DOHH2 (cell line): Measurements from ENCODE around the gene KCNAB1.

ENCODE experiments used
- H3F3A ChIP-seq: fragments of 200-600 bp; sonication (generic), shearing (Covaris generic); 2 replicates; pipeline ENCODE4 v1.6.0; 2016; ENCODE audit warnings: antibody characterized with exemption, mild to moderate bottlenecking; ENCODE audit not compliant: control insufficient read depth, insufficient read depth
- H3K27ac ChIP-seq: fragments of 200-600 bp; sonication (generic); 2 replicates; pipeline ENCODE4 v1.5.1; 2014; ENCODE audit warnings: low read depth, mild to moderate bottlenecking, low read length, moderate library complexity
- H3K27me3 ChIP-seq: fragments of 200-600 bp; sonication (generic); 2 replicates; pipeline ENCODE4 v1.6.1; 2014; ENCODE audit warnings: mild to moderate bottlenecking, low read length, mixed read lengths; ENCODE audit not compliant: control insufficient read depth
- H3K36me3 ChIP-seq: fragments of 200-600 bp; sonication (generic); 2 replicates; pipeline ENCODE4 v1.6.1; 2014; ENCODE audit warnings: mild to moderate bottlenecking, low read length, moderate library complexity, mixed read lengths; ENCODE audit not compliant: control insufficient read depth
- H3K4me1 ChIP-seq: fragments of 200-600 bp; sonication (generic); 2 replicates; pipeline ENCODE4 v1.6.1; 2014; ENCODE audit warnings: mild to moderate bottlenecking, low read length, mixed read lengths; ENCODE audit not compliant: control insufficient read depth
- H3K4me2 ChIP-seq: fragments of 200-600 bp; sonication (generic); 2 replicates; pipeline ENCODE4 v1.6.0; 2014; ENCODE audit warnings: mild to moderate bottlenecking, low read length, moderate library complexity
- H3K4me3 ChIP-seq: fragments of 200-600 bp; sonication (generic); 2 replicates; pipeline ENCODE4 v1.5.1; 2014; ENCODE audit warnings: mild to moderate bottlenecking, low read length, mixed read lengths
- H3K79me2 ChIP-seq: fragments of 200-600 bp; sonication (generic); 2 replicates; pipeline ENCODE4 v1.6.1; 2014; ENCODE audit warnings: mild to moderate bottlenecking, low read length, mixed read lengths; ENCODE audit not compliant: control insufficient read depth
- H3K9me2 ChIP-seq: fragments of 200-600 bp; sonication (generic); replicated peaks from 2 replicates; pipeline ENCODE4 v1.6.1; 2014; ENCODE audit warnings: mild to moderate bottlenecking, low read length, mixed read lengths; ENCODE audit not compliant: control insufficient read depth
- H3K9me3 ChIP-seq: fragments of 200-600 bp; sonication (generic); 2 replicates; pipeline ENCODE4 v1.6.1; 2014; ENCODE audit warnings: antibody characterized with exemption, low read length, mixed read lengths; ENCODE audit not compliant: control insufficient read depth, insufficient read depth
- H4K20me1 ChIP-seq: fragments of 200-600 bp; sonication (generic); 2 replicates; pipeline ENCODE4 v1.6.0; 2014; ENCODE audit warnings: low read depth, mild to moderate bottlenecking, antibody characterized with exemption, low read length, moderate library complexity; ENCODE audit not compliant: control insufficient read depth, insufficient read depth
- EZH2phosphoT487 ChIP-seq: fragments of 200-600 bp; sonication (generic); IDR thresholded peaks from 2 replicates; pipeline ENCODE4 v1.6.1; 2017; ENCODE audit warnings: borderline replicate concordance, mild to moderate bottlenecking, antibody characterized with exemption, low read length, moderate library complexity, mixed read lengths
- TF ChIP-seq, protein P1 (sequence below): fragments of 200-600 bp; sonication (generic); IDR thresholded peaks from one replicate; pipeline ENCODE4 v1.5.1; 2014; ENCODE audit warnings: antibody characterized with exemption, mild to moderate bottlenecking, low read depth, low read length; ENCODE audit not compliant: poor library complexity, severe bottlenecking

The KCNAB1 gene

DNA sequence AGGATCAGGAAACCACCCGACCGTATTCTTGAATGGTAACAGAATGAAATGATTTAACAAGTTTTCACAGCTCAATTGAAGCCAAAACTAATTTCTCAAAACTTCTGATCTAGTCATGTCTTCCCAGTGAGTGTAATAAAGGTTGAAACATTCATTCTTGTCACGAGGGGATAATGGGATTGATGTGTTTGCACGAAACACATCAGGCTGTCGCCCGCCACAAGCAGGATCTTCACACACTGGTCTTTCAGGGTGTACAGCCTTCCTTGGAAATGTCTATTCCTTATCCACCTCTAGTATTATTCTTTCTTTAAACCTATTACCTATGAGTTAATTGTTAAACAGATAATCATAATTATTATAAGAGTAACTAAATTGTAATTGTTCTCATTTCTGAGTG lies 94.3 kb downstream of the KCNAB1 start:
- H3K79me2 ChIP-seq = no peaks in the 10 kb centered on the region
- no peaks in the 10 kb centered on the region for H3K9me2 ChIP-seq
- no peak overlapping the region for H3K4me2 ChIP-seq
- no peak overlapping the region for H3K27ac ChIP-seq
- H3K9me3 ChIP-seq = no peaks in the 10 kb centered on the region
- H3K4me1 ChIP-seq = no peaks in the 10 kb centered on the region
- H3K36me3 ChIP-seq = no peaks in the 10 kb centered on the region
- no peak overlapping the region for H3K4me3 ChIP-seq
- no peaks in the 10 kb centered on the region for H4K20me1 ChIP-seq
- 0 out of 2 replicates have a peak, but pooled peaks cover 6% of the 10 kb centered on the region for H3K27me3 ChIP-seq
- H3F3A ChIP-seq = no peaks in the 10 kb centered on the region
- TF ChIP-seq EZH2phosphoT487 = no peak
- TF ChIP-seq, protein P1, sequence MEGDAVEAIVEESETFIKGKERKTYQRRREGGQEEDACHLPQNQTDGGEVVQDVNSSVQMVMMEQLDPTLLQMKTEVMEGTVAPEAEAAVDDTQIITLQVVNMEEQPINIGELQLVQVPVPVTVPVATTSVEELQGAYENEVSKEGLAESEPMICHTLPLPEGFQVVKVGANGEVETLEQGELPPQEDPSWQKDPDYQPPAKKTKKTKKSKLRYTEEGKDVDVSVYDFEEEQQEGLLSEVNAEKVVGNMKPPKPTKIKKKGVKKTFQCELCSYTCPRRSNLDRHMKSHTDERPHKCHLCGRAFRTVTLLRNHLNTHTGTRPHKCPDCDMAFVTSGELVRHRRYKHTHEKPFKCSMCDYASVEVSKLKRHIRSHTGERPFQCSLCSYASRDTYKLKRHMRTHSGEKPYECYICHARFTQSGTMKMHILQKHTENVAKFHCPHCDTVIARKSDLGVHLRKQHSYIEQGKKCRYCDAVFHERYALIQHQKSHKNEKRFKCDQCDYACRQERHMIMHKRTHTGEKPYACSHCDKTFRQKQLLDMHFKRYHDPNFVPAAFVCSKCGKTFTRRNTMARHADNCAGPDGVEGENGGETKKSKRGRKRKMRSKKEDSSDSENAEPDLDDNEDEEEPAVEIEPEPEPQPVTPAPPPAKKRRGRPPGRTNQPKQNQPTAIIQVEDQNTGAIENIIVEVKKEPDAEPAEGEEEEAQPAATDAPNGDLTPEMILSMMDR = no peak

DNA sequence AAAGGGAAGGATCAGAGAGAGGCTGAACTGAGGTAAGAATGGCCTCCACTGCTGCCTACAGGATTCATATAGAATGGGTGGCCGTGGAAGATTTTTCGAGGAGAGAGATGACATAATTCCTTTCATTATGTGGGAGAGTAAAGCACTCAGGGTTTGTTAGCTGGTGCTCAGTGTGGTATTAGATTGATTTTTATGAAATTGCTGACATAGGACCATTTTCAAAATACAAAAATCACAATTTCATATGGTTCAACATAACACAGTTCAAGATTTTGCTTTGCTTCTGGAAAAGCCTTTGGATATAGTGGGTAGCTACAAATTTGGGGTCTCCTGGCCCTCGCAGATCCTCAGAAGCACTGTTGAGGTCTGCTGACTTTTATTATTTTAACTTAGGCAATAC lies 95.4 kb downstream of the KCNAB1 start:
- Histone ChIP-seq H3K36me3 (no peaks in the 10 kb centered on the region), H3K4me3 (no peak overlapping the region), H3K79me2 (no peaks in the 10 kb centered on the region), H3K27me3 (0 out of 2 replicates have a peak, but pooled peaks cover 6% of the 10 kb centered on the region), H3K9me2 (no peaks in the 10 kb centered on the region), H3K9me3 (no peaks in the 10 kb centered on the region), H3K4me1 (no peaks in the 10 kb centered on the region), H3K27ac (no peak overlapping the region), H3F3A (no peaks in the 10 kb centered on the region), H4K20me1 (no peaks in the 10 kb centered on the region), H3K4me2 (no peak overlapping the region)
- TF ChIP-seq, protein P1 = no peak
- TF ChIP-seq EZH2phosphoT487 = no peak

DNA sequence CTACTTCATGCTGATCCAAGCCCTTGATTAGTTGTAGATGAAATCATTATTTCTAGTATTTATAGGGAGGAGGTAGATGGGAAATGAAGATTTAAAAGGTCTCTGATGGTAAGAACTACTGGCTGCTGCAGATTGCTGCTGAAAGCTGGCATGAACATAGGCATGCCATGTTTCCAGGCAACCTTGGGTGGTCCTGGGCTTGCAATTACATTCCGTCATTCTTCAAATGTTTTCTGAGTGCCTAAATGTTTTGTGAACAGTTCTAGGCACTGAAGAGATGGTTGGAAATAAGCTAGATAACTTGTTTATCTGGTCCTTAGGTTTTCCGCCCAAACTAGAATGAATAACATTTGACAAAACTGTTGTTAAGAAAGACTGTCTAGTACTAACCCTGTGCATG lies 95.8 kb downstream of the KCNAB1 start:
- Histone ChIP-seq H3K9me3 (no peaks in the 10 kb centered on the region), H3K9me2 (no peaks in the 10 kb centered on the region)
- TF ChIP-seq, protein P1 = no peak
- no peak for TF ChIP-seq EZH2phosphoT487

More for the DNA sequence above, 95.8 kb downstream of the KCNAB1 start:
- Histone ChIP-seq H3F3A (no peaks in the 10 kb centered on the region), H3K36me3 (no peaks in the 10 kb centered on the region), H3K4me2 (no peak overlapping the region), H3K79me2 (no peaks in the 10 kb centered on the region), H3K27me3 (0 out of 2 replicates have a peak, but pooled peaks cover 6% of the 10 kb centered on the region), H3K4me1 (no peaks in the 10 kb centered on the region), H3K4me3 (no peak overlapping the region), H3K27ac (no peak overlapping the region), H4K20me1 (no peaks in the 10 kb centered on the region)
